Activated gamma-delta T cell treated with Interleukin-2 at 50 U/mL for 16 hours (primary cell): Measurements from ENCODE around the gene KRT8.
"Not testable (repeated sequence)": the region's sequence is repeated elsewhere in the genome, so short reads cannot be mapped to it uniquely, and the experiment has no call there.

Experiments
- DNase-seq: peaks from one replicate; pipeline ENCODE4 v3.0.0-alpha.2; 2020

KRT8 gene

DNA sequence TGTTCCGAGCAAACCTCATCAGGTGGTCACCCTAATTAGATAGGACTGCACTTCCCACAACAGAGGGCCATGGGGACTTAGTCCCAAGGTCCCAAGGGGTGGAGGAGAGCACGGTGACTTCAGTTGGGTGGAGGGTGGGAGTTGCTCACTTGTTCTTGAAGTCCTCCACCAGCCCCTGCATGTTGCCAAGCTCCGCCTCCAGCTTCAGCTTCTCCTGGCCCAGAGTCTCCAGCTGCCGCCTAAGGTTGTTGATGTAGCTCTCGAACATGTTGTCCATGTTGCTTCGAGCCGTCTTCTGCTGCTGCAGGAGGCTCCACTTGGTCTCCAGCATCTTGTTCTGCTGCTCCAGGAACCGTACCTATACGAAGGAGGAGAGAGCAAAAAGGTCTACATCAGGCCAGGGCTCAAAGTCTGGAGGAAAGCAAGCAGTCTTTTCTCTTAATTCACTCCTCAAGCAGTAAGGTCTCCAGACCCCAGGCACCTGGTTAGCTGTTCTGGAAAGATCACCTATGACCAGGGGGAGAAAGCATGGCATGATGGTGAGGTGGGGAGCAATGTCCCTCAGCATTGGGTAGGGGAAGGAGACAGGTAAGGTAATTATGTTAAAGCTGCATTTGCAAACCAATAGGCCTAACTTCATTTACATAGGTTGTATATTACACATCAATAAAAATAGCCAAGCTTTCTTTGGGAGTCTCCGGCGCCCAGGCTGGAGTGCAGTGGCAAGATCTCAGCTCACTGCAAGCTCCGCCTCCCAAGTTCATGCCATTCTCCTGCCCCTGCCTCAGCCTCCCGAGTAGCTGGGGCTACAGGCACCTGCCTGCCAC lies 2.9 kb downstream of the KRT8 start:
- no peak for DNase-seq

GRCh38 chr12:52900896-52901714 lies 3.8 kb downstream of the KRT8 start:
- no peak for DNase-seq

DNA sequence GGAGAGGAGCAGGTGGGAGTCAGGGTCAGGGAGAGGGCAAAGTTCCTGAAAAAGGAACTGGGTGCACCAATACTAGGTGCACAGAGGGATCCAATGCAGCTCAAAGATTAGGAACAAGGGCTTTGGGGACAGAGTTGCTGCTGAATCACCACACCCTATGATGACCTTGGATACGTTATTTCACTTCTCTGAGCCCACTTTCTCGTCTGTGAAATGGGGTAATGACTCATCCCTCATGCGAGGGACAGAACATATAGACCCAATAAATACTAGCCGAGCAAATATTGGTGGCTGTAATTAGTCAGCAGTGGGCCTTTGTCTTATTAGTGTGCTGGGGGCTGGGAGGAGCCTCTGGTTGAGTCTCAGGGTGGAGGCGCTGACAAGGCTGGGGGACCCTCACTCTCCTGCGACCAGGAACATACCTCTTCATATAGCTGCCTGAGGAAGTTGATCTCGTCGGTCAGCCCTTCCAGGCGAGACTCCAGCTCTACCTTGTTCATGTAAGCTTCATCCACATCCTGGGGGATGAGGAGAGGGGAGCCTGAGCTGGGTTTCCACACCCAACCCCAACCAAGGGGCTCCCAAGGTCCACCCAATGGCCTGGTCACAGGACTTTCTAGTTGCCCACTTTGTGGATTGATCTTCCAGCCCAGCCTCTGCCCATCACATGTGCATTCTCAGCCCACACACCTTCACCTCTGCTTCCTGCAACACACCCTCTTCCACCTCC lies 4.5 kb downstream of the KRT8 start:
- DNase-seq = no peak

GRCh38 chr12:52899338-52900035 lies 5.4 kb downstream of the KRT8 start:
- DNase-seq = no peak

DNA sequence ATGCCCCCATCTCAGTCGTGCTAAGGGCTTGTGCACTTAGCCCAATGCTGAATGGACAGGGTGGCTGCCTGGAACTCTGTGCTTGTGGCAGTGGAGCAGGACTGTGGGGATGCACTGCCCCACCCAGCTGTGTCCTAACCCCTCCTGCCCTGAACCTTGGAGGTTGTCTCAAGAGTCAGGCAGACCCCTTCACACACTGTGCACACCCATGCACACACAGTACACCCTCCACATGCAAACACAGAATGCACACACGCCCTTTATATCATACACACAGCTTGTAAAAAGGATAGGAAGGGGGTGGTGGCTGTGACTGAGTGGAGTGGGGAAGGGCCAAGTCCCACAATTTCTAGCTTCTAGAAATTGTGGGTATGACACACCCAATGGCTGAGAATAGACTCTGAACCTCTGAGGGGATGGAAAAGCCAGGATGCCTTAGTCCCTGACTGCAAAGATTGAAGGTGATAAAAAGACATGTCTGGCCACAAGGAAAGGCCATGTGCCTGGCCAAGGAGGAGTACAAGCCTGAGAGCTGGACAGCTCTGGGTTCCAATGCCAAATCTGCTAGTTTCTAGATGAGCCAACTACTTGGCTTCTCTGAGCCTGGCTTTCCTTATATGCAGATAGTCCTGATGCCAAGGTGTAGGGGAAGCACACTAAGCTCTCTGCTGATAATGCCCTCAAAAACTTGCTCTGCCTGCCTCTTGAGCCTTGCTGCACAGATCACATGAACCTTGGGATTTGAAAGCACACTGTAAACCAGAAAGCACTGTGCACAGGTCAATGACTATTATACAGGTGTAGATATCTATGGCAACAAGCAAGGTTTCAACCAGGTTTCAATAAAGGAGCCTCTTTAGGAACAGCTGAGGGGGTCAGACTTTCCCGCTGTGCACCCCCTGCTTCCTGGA lies 8.4 kb downstream of the KRT8 start:
- DNase-seq = no peak

DNA sequence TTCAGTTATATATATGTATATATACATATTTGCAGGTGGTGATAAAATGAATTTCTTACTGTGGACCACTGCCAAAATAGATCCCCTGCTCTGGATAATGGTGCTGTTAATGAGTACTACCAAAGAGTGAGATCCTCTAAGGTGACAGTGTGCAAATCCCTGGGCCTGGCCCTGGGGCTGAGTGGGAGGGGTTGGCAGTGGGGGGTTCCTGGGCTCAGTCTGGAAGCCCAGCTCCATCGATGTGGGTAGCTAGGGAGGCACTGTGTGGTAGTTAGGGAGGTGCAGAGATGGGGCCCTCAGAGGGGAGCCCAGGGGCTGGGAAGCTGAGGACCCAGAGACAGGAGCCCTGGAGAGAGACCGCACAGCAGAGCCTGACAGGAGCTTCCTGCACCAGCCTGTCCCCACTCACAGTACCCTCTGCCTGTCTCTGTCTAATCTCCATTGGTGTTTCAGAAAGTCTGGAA lies 9.1 kb downstream of the KRT8 start:
- DNase-seq = no peak

DNA sequence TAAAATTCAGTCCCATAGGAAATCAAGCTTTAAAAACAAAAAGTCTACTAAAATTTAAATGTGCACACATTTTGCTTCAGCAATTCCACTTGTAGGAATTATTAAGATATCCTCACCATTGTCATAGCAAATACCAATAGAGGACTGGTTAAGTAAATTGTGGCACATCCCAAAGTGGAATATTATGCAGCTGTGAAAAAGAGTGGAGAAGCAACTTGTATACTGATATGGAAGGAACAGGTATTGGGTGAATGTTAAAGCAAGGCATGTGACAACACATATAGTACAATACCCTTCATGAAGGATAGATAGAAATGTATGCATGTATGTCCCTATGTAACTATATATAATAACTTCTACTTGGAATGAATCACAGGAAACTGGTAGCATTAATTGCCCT lies 11.9 kb downstream of the KRT8 start:
- no peak for DNase-seq

GRCh38 chr12:52892207-52892852 lies 12.5 kb downstream of the KRT8 start:
- no peak for DNase-seq

DNA sequence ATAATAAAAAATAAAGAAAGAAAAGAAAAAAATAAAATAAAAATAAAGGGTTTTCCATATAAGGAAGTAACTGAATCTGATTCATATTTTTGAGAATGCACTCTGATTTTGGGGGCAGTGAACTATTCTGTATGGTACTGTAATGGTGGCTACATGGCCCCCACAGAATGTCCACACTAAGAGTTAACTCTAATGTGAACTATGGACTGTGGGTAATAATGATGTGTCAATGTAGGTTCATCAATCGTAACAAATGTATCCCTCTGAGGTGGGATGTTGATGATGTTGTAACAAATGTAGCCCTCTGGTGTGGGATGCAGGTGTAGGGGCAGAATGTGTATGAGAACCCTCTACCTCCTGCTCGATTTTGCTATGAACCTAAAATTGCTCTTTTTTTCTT lies 13.8 kb downstream of the KRT8 start:
- DNase-seq = no peak

- no peak for DNase-seq
Observed at GRCh38 chr12:52890417-52890816, 14.5 kb downstream of the KRT8 start.

DNA sequence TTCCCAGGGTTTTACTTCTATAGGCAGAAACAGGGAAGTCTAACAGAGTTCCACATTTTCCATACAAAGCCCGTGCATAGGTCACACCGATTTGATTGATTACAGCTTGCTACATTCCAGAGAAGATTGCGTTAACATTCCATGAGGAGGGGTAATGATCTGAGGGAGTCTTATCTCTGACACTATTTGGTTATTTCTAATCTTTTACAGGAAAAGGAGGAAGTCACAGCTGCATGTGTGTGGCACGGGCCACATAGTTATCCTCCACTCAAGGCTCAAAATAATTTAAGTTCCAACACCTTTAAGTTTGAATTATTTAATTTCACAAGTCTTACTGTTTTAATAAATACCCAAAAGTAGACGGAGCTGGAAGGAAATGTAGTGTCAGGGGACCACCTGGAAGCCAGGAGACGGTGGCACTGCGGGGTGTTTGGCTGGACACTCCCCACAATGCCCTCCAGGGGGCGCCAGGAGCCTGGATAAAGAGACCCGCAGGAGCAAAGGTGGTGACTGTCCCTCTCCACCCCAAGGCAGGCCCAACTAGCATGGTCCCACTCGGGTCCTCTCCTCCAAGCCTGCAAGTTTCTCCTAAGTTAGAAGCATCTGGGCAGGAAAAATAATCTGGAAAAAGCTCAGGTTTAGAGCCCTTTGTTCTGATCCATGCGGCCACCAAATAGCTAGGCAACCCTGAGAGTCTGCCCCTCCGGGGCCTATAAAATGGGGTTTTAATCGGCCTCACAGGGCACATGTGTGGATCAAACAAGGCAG lies 20.2 kb downstream of the KRT8 start:
- DNase-seq = peak; percentile 81

GRCh38 chr12:52880499-52880898 lies 24.4 kb downstream of the KRT8 start:
- DNase-seq = not testable (repeated sequence)

DNA sequence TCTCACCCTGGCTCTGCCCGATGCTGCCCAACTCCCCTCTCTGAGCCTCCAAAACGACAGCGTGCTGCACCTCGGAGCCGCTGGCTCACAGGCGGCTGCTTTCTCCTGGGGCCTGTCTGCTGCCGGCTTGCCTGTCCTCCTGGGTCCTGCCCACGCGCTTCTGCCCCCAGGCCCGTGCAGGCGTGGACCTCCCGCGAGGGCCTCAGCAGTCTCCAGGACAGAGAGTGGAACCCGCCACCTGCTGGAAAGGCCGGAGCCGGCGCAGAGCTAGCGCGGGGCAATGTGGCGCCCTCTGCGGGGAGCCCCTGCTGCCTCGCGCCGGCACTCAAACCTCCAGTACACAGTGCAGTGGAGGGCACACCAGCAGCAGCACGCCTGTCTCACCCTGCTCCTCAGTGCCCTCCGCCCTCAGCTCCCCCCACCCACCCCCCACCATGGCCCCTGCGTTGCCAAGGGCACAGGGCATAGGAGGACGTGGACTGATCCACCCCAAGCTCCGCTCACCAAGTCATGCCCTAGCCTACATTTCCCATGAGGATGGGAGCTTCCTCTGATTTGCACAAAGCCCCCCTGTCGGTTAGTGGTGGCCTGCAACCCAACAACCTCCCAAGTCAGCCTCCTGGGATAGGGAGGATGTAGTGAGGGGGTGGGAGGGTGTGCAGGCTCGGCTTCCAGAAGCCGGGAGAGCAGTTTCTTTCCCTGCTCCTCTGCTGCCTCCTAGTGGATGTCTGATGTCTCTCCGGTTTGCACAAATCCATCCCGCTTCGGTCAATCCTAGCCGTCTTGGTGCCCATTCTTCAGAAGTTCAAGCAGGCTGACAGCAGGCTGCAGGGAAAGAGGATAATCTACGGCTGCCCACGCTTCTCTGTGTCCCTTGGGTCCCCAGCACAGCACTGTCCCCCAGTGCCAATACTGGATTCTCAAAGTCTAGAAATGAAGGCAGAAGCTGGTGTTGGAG lies 25.2 kb downstream of the KRT8 start:
- DNase-seq = peak; percentile 64

- DNase-seq = no peak
Observed at GRCh38 chr12:52878507-52879393, 26.1 kb downstream of the KRT8 start.

DNA sequence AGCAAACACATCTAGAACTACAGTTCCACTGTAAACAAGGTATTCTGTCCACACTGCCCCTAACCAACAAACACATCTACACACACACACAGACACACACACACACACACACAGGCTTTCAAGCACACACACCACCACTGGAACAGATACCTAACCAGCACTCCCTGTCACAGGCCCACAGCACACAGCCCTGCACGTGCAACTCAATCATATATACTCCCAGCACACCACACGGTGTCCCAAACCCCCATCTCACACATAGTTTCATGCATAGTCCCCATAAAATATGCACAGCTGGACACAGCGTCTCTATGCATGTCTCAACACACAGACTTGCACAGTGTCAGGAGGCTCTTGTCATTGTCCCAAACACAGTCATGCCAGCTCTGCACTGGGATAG lies 27.6 kb downstream of the KRT8 start:
- no peak for DNase-seq

DNA sequence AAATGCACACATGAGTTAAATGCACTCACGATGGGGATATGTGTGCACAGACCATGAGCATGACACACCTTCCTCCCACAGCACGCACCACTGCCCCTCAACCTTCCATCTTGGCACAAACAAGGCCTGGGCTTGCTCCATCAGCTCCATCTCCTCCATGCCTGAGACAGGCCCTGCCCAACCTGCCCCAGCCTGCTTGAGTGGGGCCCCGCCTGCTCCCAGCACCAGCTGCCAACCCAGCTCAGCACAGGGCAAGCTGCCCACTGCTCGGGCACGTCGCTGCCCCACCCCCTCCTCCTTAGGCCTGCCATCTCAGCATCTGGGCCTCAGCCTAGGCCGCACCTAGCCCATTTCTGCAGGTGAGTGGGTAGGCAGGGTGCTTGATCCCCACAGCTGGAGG lies 28.5 kb downstream of the KRT8 start:
- no peak for DNase-seq

- no peak for DNase-seq
Observed at GRCh38 chr12:52874573-52875435, 30.1 kb downstream of the KRT8 start.
